Sigmoid colon (tissue), 4 donors: ENCODE data around the gene BRD9.

Source experiments
- POLR2A ChIP-seq, 2 donors: fragments of 450-650 bp; IDR thresholded peaks; one replicate each; pipeline ENCODE4 v1.6.1; 2016; ENCODE audit warnings: antibody characterized with exemption in 2 of 2, mild to moderate bottlenecking in 2 of 2, moderate library complexity in 2 of 2
- POLR2AphosphoS5 ChIP-seq, 4 donors: sonication (generic); formaldehyde crosslinking; IDR thresholded peaks; one replicate each; pipeline ENCODE4 v1.6.1; 2017; ENCODE audit warnings: antibody characterized with exemption in 4 of 4
- TF ChIP-seq, protein P1 (sequence below), 4 experiments: fragments of 450-650 bp in 3 of 4; fragments of 200-600 bp in 1 of 4; IDR thresholded peaks; one replicate each; pipeline ENCODE4 v1.5.1; 2016 to 2019; ENCODE audit warnings: antibody characterized with exemption in 4 of 4, mild to moderate bottlenecking in 3 of 4, moderate library complexity in 2 of 4

DNA sequence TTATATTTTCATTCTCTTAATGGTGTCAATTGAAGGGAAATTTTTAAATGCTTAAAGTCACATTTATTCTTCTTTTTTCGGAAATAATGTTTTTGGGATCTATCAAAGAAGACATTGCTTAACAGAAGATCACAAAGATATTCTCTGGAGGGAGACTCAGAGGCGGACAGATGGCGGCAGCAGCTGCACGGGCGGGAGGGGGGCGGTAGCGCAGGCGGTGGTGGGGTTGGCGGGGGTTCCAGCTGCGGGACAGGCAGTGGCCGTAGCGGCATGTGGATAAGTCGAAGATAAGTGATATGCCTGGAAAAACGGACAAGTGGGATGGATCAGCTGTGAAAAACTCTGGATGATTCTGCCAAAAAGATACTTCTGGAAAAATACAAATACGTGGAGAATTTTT is 76.4 kb downstream of the BRD9 start:
- TF ChIP-seq POLR2A (IDR thresholded peaks at IDR 0.05) (no peak), POLR2AphosphoS5 (IDR thresholded peaks at IDR 0.05) (no peak)
- TF ChIP-seq, protein P1, sequence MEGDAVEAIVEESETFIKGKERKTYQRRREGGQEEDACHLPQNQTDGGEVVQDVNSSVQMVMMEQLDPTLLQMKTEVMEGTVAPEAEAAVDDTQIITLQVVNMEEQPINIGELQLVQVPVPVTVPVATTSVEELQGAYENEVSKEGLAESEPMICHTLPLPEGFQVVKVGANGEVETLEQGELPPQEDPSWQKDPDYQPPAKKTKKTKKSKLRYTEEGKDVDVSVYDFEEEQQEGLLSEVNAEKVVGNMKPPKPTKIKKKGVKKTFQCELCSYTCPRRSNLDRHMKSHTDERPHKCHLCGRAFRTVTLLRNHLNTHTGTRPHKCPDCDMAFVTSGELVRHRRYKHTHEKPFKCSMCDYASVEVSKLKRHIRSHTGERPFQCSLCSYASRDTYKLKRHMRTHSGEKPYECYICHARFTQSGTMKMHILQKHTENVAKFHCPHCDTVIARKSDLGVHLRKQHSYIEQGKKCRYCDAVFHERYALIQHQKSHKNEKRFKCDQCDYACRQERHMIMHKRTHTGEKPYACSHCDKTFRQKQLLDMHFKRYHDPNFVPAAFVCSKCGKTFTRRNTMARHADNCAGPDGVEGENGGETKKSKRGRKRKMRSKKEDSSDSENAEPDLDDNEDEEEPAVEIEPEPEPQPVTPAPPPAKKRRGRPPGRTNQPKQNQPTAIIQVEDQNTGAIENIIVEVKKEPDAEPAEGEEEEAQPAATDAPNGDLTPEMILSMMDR (IDR thresholded peaks at IDR 0.05), result no peak
